DMS 273 treated with DMSO at 0.1 percent for 48 hours (cell line): Measurements from ENCODE around the gene PDE11A.
"Not testable (repeated sequence)": the region's sequence is repeated elsewhere in the genome, so short reads cannot be mapped to it uniquely, and the experiment has no call there.

Experiments used
- DNase-seq: peaks from one replicate; lab custom pipeline; 2025; lab: John Stamatoyannopoulos, UW

The PDE11A gene

DNA sequence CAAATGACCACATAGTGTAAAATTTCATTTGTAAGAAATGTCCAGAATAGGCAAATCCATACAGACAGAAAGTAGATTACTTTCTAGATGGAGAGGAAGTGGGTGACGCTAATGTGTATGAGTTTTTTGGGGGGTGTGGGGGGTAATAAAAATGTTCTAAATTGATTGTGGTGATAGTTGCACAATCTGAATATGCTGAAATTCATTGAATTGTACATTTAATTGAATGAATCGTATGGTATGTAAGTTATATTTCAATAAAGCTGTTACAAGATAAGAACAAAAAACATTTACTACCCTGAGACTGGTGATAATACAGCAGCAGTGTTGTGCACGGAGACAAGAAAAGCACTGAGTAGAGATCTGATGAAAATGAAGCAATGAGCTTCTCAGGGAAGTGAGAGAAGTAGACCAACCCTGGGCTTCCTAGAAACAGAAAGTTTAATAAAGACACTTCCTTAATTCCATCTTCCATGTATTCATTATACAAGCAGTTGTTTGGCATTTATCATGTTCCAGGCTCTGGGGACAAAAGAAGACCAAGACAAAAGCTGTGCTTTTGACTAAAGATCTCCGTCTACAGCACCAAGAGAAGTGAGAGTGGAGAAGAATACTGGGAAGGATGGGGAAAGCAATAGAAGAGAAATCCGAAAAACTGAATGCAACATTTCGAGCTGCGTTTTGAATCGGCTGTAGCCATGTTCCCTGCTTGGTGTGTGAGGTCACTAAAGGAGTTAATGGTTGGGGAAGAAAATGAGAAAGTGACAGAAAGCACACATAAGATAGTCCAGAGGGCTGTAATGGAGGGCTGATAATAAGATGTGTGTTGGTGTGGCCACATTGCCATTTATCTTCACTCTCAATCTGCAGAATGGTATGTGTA is 1.8 kb upstream of the PDE11A start:
- DNase-seq: no peak

DNA sequence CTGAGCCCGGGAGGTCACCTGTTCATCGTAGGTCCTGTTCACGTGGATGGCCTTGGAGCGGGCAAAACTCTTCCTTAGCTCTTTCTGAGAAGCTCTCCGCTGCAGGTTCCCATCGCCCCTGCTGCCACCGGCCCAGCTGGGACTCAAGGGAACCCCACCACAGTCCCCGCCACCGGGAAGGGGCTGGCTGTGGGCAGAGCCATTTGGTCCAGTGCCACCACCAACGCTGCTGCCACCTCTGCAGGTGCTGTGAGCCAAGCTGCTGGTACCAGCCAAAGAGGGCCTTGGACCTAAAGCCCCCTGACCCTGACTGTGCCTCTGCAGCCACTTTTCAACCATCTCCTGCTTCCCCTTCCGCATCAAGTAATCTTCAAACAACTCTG is 586 bp downstream of the PDE11A start:
- DNase-seq: no peak

DNA sequence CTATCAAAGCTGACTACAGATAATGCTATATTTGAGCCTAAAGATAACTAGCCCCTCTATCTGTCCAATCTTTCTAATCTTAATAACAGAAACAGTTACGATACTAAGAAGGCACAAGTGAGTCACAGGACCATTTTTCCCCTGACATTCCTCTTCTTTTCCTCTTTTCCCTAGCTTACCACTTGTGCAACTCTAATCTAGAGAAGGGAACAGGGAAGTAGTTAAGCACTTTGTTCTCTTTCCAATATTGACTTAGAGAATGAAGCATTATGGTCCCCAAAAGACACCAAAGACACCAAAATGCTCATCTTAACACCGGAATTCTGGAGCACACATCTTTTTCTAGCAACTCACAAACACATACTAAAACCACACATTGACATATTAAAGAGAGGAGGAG is 1.8 kb downstream of the PDE11A start:
- DNase-seq: no peak

GRCh38 chr2:178069551-178069950 is 3.0 kb downstream of the PDE11A start:
- no peak for DNase-seq

DNA sequence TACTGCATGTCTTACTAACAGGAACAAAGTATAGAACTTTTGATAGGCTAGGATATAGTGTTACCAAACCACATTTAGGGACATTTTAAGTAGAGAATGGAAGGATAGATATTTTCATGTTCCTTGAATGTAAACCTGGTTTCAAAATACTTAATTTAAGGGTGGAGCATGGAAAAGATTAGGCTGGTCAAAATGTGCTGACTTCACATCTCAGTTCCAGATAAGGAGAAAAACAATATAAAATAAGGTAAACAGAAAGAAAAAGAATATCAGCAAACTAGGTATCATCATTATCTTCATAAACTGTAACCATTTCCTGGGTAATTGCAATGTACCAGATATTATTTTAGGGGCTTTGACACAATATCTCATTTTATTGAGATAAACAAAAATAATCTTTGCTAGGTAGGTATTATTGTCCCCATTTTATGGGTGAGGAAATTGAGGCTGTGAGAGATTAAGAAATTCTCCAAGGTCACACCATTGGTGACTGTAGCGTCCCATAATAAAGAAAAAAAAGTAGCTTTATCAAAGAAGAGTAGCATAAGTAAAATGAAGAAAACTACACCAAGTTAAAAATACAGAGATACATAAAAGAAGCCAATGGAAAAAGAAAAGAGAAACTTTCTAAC is 3.6 kb downstream of the PDE11A start:
- DNase-seq: no peak

GRCh38 chr2:178066890-178067669 is 5.5 kb downstream of the PDE11A start:
- no peak for DNase-seq

- no peak for DNase-seq
Observed at GRCh38 chr2:178066324-178066723, 6.3 kb downstream of the PDE11A start.

DNA sequence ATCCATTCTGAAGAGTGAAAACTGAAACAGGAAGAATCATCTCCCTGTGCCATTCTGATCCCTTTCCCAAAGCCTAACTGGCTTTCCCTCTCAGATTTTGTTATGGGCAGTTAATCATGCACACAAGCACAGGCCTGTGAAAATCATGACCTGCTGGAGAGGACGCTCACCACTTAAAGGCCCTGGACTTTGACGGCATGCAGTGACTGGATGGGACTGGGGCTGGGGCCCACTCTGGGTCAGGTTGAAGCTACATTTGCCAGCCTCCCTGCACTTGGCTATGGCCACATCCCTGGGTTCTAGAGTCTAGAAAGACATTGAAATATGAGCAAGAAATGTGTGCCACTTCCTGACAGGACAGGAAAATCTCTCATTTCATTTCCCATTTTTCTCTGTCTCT is 12.9 kb downstream of the PDE11A start:
- DNase-seq: no peak

- no peak for DNase-seq
Observed at GRCh38 chr2:178059111-178059510, 13.5 kb downstream of the PDE11A start.

DNA sequence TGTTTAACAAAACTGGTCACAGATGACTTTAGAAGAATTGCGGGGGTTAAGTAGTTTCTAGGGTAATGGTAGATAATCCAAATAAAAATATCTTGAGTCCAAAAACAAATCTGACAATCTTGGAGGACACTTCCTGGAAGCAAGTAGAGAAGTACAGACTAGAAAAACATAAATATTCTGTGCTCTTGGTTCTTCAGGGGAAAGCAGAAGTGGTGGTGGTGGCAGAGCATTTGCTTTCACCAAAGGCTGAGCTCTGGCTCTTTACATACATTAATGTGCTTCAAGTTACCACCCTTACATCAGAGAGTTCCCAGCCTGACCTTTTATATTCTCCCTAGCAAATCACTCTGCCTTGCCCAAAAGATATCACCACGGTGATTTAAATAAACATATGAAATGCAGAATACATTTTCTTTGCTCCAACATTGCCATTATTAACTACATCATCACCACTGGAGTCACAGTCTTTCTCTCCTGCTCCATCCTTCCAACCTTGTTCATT is 15.3 kb downstream of the PDE11A start:
- DNase-seq: no peak

DNA sequence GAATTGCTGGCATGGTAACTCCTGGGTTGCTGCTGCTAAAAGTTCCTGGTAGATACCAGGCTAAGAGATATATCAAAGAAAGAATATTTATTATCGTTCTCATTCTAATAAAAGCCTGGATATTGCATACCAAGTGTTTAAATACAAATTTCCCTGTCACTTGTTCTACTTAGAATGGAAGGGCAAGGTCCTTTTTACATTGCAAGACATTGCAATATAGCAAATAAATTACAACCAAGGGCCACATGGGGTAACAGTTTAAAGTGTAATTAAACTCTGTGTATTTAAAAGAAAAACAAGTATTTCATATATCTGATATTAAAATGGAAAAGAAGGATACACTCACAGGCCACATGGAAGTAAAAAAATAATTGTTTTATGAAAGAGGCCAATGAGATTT is 16.2 kb downstream of the PDE11A start:
- DNase-seq: no peak

DNA sequence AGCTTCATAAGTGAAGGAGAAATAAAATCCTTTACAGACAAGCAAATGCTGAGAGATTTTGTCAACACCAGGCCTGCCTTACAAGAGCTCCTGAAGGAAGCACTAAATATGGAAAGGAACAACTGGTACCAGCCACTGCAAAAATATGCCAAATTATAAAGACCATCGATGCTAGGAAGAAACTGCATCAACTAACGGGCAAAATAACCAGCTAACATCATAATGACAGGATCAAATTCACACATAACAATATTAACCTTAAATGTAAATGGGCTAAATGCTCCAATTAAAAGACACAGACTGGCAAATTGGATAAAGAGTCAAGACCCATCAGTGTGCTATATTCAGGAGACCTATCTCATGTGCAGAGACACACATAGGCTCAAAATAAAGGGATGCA is 21.3 kb downstream of the PDE11A start:
- not testable (repeated sequence) for DNase-seq

- no peak for DNase-seq
Observed at GRCh38 chr2:178047391-178047790, 25.2 kb downstream of the PDE11A start.

DNA sequence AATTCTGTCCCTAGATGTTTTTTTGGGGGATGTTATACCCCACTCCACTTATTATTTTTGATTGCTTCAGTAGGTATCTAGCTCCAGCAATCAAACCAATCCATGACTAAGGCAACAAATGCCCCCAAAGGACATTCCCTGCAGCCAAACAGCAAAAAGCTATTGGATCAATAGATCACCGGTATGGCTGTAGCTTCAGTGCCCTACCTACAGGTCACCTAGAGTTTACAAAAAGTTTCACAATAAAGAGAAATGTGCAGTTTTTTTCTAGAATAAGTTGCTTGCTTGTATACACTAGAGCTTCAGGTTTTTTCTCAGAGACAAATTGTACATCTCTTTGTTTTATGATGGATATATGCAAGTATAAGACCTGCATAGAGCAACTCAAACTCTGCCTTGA is 27.7 kb downstream of the PDE11A start:
- DNase-seq: no peak

DNA sequence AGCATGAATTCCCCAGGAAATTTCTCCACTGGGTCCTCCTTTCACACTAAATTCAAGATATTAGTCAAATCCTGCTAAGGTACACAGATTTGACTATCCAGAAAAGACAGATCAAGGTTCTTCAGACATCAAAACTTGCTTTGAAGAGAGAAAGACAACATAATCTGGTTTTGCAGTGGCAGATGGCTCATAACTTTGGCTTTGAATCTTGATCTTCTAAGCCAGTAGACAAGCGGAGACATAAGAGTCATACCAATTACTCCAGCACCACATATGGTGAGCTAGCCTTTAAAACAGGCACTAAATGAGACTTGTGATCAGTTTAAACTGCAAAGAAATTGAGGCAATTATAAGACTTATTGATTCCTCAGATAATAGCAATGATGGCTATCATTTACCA is 29.3 kb downstream of the PDE11A start:
- DNase-seq: peak; percentile 64

DNA sequence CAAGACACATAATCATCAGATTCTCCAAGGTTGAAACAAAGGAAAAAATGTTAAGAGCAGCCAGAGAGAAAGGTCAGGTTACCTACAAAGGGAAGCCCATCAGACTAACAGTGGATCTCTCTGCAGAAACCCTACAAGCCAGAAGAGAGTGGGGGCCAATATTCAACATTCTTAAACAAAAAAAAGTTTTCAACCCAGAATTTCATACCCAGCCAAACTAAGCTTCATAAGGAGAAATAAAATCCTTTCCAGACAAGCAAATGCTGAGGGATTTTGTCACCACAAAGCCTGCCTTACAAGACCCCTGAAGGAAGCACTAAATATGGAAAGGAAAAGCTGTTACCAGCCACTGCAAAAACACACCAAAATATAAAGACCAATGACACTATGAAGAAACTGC is 39.0 kb downstream of the PDE11A start:
- DNase-seq: not testable (repeated sequence)

DNA sequence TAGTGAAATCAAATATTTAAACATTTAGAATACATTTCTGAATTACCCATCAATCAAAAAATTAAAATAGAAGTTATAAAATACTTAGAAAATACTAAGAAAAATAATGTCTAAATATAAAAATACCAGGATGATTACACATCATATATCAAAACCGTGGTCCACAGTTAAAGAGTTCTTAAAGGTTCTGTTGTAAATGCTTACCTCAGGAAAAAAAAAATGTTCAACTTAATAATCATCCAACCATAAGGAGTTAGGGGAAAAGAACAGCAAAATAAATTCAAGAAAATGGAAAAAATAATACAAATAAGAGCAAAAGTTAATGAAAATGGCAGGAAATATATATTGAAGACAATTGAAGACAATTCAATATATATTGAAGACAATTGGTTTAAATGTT is 43.2 kb downstream of the PDE11A start:
- no peak for DNase-seq

DNA sequence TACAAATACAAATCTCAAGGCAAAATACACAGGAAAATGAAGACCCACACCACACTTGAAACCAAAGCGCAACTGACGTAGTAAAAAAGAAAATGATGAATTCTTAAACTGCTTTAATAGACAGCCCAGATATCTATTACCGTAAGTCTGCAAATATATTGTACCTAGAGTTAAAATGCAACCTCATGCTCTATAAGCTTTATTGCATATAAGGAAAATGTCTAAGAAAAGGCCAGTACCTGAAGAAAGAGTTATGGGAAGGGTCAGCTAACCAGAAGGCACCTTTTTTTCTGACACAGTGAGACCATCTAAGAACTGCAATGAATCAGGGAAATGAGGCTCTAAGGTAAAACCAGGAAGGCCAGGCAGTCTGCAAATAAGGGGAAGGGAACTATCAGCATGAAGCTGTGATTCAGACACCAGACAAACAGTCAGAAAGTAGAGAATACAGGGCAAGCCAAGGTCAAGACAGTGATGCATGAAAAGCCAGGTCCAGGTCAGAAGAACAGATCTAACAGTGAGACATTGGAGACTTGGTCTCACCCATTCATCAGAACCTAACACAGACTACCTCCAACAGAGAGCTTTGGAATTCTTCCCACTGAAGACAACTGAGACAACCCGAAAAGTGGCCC is 46.9 kb downstream of the PDE11A start:
- no peak for DNase-seq

DNA sequence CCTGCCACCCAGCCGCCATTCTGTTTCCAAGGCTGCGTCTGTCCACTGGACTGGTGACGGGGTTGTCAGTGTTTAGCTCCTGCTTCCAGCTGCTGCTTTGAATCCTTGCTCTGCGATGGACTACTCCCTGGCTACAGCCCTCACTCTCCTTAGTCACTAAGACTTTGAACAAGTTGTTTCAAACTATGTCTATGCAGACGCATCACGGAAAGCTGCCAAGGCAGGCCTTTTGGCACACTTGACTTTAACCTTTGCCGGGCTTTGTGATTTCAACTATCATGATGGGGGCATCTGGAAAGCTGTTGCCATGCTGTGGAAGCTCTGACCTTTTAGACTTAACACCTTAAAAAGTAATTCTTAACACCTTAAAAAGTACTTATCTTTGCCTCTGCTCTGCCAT is 54.4 kb downstream of the PDE11A start:
- DNase-seq: no peak

DNA sequence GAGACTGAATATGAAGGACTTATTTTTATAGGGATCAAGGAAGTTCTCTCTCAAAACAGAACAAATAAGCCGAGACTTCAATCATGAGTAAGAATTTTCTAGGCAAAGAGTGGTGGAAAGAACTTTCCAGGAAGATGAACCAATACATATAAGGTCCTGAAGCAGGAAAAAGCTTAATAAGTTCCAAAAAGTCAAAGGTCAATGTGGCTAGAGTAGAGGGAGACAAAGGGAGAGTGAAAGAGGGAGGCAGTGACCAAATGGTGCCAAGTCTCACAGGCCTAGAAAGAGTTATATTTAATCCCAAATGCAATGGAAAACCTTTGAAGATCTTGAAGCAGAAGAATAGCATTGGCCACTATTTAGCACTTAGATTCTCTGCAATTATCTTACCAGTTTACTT is 56.0 kb downstream of the PDE11A start:
- no peak for DNase-seq

- DNase-seq: no peak
Observed at GRCh38 chr2:178012639-178013038, 59.9 kb downstream of the PDE11A start.

DNA sequence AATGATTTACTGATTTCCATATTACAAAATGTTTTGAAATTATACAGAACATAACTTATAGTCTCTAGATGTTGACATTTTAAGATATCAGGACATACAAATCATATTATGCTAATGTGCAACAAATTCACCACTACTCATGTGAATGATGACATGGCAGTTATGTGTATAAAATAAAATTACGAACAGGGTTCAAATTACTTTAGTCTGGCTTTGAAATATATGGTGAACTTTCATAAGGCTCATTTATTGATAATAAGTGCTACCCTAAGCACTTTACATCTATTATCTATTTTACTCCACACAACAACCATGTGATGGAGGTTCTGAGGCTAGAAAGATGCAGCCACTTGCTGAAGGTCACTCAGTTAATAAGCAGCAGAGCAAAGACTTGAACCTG is 62.8 kb downstream of the PDE11A start:
- no peak for DNase-seq
